Measurements from ENCODE around the gene FUT8.
"Not testable (repeated sequence)": the region's sequence is repeated elsewhere in the genome, so short reads cannot be mapped to it uniquely, and the experiment has no call there.

The FUT8 gene

DNA sequence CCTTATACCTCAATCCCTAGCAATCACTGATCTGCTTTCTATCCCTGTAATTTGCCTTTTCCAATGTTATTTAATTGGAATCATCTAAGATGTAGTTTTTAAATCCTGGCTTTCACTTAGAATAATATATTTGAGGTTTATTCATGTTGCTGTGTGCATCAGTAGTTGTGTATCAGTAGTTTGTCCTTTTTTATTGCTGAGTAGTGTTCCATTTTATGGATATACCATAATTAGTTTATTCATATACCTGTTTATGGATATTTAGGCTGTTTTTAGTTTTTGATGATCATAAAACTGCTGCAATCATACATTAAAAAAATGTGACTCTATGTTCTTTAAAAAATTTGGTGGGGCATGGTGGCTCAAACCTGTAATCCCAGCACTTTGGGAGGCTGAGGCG lies 43.7 kb downstream of the FUT8 start:
- DNase-seq, result no peak

DNA sequence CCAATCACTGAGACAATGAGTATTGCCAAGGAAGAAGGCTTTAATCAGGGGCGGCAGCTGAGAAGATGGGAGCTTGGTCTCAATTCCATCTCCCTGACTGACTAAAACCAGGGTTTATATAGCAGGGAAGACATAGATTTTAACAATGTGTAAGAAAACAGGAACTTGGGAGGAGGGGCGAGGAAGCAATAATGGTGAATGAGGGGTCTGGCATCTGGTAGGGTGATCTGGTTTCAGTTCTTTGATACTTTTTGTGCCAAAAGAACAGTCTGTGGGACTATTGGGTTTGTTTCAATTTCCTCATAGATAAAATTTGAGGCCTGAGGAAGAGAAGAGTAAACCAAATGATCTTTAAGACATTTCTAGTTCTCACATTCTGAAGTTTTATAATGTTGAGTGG lies 49.2 kb downstream of the FUT8 start:
- no peak for DNase-seq

DNA sequence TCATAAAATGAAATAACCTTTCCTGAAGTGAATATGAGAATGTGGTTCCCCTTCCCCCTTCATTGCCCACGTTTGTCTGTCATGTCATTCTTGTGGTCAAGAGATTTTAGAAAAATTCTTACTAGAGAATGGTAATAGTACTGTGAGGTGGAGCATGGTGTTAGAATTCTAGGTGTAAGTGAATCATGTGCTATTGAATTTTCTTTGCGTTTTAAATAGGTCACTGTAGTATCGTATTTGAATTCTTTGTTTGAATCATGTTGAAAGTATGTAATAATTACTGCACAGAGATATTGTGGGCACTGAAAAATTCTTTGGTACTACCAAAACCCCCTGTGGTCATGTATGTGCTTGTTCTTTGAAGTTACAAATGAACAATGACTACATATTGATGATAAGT lies 49.9 kb downstream of the FUT8 start:
- no peak for DNase-seq

DNA sequence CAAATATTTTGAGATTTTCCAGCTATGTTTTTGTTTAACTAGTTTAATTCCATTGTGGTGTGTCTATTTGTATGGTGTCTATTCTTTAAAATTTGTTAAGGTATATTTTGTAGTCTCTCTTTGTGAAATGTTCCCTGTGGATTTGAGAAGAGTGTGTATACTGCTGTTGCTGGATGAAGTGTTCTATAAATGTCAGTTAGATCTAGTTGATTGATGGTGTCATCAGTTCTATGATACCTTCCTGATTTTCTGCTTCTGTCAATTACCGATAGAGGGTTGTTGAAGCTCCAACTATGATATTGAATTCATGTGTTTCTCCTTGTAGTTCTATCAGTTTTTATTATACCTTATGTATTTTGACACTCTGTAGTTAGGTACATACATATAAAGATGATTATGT lies 53.1 kb downstream of the FUT8 start:
- DNase-seq, result no peak

DNA sequence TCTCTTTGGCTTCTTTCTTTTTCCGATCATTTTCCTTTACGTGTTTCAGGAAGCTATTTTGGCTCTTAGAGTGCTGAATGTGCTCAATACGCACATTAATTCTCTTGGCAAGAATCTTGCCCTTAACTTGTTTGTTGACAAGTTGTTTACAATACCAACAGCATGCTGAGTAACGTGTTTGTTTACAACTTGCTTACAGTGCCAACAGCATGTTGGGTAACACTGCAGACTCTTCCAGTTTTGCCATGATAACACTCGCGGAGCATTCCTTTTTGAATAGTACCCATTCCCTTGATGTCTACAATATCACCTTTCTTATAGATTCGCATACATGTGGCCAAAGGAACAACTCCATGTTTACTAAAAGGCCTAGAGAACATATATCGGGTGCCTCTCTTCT lies 55.4 kb downstream of the FUT8 start:
- not testable (repeated sequence) for DNase-seq

DNA sequence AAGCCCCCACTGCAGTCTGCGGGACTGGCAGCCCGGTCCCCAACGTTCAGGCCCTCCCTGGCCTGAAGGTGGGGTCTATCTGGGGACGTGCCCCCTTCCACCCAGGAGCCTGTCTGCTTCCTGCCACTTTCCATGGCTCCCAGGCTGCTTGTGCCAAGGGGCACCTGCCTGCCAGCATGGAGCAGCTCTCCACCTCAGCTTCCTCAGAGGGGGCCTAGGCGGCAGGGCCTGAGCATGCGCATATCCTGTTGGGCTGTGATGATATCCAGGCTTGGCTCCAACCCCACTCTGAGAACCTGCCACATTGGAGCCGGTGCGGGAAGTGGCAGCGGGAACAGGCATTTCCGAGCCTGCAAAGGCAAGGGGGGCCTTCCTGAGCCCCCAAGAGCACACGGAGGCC lies 57.4 kb downstream of the FUT8 start:
- no peak for DNase-seq

DNA sequence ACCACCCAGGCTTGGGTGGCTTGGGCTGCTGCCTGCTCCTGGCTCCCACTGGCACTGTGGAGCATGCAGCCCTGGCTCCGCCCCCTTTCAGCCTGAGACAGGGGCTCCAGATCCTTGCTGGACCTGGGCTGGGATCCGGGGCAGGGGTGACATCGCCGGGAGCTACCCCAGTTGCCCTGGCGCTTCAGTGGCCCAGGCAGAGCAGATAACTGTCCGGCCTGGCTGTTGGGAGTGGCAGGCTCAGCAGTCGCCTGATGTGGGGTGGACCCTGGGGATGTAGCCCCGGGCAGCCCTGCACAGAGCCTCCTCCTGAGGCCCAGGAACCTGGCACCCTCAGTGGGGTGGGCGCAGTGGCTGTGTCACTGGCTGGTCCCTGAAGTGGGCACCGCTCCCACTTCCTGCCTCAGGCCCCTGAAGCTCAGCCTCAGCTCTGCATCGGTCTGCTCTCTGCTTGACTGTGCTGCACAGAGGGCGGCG lies 57.9 kb downstream of the FUT8 start:
- DNase-seq, result no peak

DNA sequence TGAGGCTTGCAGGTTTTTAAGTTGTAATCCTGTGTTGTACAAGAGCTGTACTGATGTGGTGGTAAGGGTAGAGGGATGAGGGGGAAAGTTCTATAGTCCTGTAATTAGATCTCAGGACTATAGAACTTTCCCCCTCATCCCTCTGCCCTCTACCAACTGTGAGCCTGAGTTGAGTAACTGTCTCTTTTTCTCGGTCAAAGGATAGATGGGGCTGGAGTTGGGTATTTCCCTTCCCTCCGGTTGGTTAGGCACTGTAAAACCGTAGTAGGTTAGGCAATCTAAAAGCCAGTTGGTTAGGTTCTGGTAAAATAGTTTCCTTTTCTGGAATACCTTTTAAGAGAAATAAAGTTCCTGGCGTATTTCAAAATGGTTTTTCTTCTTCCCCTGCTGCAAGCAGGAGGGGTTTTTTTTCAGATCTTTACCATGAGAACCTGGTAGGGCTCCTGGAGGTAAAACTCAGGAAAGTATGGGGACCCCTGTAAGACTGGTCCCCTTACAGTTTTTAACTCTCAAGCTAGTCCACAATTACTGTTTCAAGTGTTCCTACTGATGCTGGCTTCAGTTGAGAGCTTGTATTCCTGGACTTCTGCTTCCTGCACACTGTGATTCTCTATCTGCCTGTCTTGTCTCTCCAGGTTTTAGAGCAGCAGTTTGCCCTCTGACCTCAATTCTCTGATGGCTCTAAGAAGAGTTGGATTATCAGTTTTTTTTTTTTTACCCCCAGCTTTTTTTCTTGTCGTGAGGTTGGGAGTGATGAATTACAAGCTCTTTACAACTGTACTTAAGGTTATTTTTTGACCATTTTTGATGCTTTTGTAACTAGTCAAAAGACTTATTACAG lies 58.7 kb downstream of the FUT8 start:
- DNase-seq, result no peak

DNA sequence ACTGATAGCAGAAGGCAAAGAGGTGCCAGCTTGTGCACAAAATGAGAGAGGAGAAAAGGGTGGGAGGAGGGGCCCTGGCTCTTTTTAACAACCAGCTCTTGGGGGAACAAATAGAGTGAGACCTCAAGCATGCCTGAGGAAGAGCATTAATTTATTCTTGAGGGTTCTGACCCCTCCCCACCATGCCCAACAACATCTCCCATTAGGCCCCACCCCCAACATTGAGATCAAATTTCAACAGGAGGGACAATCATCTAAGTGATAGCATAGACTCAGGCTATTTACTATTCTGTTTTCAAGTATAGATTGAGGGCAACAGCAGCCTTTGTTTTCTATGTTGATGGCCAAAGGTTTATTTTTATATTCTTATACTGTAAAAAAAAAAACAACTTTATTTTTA lies 59.7 kb downstream of the FUT8 start:
- DNase-seq, result no peak

DNA sequence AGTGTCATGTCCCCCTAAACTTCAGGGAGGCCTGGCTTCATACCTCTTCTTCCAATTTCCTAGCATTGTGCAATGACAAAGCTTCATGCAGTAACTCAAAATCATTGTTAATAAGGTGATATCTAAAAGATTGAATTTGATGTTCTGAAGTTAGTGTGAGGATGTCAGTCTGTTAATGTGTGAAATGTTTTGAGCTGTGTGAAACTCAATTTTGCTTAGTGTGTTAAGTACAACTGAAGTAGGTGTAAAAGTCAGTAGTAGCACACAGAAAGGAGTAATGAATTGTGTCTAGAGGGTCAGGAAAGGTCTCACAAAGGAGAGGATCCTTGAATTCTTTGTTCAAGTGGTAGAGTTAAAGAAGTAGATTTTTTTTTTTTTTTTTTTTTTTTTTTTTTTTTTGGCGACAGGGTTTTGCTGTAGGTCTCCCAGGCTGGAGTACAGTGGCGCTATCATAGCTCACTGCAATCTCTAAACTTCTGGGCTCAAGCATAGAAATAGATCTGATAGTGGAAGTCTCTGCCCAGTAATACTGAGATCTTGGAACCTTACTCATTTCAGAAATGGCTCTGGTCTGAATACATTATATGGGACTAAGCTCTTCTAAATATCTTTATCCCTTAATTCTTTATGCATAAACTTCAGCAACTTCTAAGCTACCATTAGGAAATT lies 63.9 kb downstream of the FUT8 start:
- DNase-seq, result no peak

DNA sequence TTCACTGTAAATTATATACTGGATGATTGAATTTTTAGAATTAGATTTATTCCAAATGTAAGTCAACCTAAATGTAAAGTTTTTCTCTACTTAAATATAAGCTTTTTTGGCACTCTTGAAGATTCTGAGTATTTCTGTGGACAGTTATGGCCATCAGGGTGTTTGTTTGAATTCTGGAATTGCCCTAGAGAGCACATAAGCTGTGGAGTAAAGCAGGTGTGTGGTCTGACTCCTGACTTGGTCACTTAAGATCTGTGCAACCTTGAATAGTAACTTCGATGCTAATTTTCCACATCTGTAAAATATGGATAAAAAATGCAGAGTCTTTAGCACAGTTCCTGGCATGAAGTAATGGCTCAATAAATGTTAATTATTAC lies 64.4 kb downstream of the FUT8 start:
- DNase-seq, result no peak

DNA sequence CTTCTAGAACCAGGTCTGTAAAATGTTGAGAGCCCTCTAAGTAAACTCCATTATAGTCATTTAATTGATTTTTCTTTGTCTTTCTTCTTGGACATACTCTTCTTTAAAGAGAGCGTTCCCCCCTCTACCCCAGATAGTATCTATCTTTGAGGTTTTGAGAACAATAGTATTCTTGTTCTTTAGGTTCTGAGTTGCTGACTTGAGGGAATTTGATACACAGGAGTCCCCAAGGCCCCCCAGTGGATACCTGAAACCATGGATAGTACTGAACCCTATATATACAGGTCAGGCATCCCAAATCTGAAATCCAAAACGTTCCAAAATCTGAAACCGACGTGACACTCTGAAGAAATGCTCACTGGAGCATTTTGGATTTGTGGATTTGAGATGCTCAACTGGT lies 65.5 kb downstream of the FUT8 start:
- DNase-seq, result no peak

DNA sequence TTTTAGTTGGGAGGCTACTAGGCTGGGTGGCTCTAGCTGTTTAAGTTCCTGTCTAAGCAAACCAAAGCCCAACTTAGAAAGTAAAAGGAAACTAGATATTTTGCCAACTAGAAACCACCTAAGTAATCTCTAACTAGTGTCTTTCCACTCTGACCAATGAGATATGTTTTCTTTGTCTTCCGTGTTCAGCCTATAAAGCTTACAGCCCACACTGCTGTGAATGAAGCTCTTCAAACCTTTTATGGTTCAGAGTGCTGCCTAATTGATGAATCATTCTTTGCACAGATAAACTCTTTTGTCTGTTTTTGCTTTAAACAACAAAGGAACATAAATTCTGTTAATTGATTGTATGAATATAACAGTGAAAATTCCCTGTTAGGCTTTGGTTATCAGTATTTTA lies 66.1 kb downstream of the FUT8 start:
- no peak for DNase-seq

DNA sequence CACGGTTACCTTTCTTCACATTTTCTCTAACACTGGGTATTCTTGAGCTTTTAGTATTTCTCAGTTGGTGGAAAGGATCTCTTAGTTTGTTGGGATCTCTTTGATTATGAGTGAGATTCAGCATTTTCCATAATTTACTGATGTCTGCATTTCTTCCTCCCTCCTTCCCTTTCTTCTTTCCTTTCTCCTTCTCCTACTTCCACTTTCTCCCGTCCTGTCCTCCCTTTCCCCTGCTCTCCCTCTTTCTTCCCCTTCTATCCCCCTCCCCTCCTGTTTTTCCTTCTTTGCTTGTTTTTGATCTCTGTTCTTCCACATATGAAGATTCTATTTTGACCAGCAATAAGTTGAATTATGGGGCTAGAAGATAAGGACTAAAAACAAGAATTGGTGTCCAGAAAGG lies 66.9 kb downstream of the FUT8 start:
- DNase-seq, result no peak

DNA sequence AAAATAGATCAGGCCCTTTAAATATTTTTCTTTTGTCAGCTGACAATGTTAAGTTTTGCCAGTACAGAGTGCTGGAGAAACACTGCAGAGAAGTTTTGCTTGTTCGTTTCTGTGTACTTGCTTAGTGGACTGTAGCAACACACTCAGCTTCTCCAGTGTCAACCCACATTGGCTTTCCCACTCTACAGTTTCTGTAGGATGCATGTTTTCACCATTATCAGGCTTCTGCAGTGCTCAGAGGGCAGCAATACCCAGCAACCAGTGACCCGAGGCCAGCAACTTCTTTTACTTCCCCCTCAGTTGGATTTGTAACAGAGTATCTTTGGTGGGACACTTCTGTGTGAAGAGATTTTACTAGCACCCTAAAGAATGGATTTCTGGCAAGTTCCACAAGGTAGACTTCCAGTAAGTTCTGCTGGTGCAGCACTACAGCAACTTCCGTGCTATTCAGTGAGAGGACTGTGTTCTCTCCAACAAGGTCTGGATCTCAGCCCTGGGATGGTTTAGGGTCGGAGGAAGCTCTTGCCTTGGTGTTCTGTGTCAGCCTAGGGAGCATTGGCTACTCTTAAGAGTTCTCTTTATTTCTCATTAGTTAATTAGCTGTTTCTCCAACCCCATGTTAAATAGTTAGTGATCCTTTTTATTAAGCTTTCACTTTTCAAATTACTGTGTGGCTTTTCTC lies 70.4 kb downstream of the FUT8 start:
- no peak for DNase-seq

DNA sequence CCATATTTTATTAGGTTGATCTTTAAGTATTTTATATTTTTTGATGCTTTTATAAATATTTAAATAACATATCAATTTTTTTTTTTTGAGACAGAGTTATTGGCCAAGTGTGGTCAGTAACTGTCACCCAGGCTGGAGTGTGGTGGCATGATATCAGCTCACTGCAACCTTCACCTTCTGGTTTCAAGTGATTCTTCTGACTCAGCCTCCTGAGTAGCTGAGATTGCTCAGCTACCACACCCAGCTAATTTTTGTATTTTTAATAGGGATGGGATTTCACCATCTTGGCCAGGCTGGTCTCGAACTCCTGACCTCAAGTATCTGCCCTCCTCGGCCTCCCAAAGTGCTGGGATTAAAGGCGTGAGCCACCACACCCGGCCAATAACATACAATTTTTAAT lies 71.1 kb downstream of the FUT8 start:
- DNase-seq, result no peak

DNA sequence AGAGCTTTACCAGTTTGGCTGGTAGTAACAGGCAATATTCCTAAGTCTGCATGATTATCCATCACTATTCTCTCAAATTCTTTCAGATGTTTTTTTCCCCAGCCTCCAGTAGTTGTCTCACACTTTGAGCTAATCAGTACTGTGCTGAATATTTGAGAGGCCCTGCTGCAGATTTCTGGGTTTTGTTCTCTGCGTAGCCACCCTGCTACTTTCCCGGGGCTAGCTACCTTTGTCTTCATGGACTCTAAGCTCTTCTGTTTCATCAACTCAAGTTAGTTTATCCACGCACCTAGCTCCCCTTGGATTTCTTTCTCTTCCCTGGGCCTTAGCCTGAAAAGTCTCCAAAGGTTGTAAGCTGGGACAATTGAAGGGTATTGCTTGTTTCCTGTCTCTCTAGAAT lies 73.0 kb downstream of the FUT8 start:
- DNase-seq, result no peak

DNA sequence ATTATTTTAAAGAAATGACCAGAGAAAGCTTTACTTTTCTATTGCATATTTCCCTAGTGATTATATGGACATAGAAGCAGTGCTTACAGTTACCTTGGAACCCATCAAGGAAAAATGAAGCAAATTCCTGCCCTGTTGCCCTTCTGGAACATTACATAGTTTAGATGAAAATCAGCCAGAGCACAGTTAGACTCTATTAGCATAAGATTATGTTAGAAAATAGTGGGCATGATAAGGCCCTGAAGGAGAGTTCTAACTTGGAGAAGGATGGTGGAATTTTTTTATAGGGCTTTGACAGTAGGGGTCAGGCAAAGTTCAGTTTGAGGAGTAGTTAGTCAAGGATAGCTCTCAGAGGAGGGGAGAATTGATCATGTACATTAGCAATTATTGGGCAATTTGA lies 74.3 kb downstream of the FUT8 start:
- no peak for DNase-seq

DNA sequence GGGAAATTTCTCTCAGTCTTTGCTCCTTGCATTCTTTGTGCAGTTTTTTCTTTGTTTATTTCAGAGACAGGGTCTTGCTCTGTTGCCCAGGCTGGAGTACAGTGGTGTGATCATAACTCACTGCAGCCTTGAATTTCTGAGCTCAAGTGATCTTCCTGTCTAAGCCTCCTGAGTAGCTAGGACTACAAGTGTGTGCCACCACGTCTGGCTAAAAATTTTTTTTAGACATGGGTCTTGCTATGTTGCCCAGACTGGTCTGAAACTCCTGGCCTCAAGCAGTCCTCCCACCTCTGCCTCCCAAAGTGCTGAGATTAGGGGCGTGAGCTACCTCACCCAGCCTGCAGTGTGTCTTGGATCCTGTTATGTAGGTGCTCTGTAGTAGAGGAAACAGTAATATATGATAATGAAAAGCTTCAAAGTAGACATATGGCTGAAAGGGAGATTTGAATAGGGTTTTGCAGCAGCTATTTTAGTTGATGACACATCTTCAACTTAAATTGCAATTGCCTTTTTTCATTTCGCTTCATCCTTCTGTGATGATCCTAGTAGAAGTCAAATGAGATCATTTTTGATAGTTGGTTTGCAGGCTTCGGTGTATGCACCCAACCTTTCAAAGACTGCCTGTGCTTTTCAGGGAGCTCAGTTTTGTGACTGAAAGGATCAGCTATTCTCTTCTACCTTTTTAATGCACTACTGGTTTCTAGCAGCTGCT lies 75.4 kb downstream of the FUT8 start:
- no peak for DNase-seq

DNA sequence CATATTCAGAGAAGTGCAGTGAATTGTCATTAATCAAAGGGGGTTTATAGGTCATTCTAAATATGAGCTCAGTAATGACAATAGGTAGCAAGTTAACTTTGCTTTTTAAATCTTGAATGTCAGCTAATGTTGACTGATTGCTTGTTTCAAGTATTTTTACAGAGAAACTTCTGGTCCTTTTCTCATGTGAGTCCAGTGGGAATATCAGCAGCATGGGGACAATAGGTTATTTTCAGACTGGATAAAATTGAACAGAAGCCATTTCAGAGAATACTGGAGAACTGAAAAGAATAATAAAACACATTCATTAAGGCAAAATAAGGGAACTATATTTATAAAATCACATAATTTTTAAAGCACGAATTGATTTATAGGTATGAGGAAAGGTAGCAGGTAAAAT lies 78.7 kb downstream of the FUT8 start:
- no peak for DNase-seq

DNA sequence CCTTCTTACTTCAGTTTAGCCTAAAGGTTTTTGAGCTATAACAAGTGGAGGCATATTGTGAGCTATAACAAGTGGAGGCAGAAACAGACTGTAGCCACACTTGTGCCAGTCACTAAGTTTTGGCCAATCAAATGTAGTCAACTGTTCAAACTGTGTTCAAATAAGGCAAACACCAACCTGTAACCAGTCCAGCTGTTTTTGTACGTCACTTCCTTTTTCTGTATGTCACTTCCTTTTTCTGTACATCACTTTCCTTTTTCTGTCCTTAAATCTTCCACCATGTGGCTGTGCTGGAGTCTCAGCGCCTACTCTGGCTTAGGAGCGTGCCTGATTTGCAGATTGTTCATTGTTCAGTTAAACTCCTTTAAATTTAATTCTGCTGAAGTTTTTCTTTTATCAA lies 79.7 kb downstream of the FUT8 start:
- no peak for DNase-seq

DNA sequence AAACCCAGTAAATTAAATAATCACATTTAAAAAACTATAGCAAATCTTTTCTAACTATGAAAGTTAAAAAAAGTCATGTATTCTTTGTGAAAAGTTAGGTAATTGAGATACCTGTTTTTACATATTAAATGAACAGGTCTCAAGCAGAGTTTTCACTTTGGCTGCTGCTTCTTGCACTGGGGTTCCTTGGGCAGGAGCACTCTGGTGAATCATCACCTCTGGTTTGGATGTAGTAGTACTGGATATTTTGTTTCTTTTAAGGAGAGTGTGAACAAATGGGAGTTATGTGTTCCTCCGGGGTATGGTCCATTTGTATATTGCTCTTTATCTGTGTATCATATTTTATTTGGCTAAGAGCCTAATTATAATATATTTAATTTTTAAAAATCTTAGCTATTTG lies 82.7 kb downstream of the FUT8 start:
- DNase-seq, result no peak

Measured in right hindlimb (tissue), 1 donor.